ENCODE results near the gene CALN1.
"Not testable (repeated sequence)": the region's sequence is repeated elsewhere in the genome, so short reads cannot be mapped to it uniquely, and the experiment has no call there.

Gene CALN1

DNA sequence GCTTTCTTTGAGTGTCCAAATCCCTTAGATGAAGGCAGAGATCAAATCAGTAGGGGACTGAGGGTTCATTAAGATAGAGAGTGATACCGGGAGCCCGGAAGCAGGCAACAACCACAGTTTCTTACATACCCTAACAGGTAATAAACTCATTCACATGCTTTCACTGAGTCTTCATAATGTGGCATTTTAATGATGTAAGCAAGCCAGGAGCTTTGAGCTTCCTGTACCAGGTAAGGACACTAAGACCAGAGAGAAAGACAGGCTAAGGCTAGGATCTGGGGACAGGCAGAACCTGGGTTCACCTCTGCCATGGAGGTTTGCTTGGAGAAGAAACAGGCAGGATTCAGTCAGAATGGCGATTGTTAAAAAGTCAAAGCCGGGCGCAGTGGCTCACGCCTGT is 661.8 kb downstream of the CALN1 start:
- DNase-seq (ENCODE audit: low read depth in 2 of 2) = no peak

DNA sequence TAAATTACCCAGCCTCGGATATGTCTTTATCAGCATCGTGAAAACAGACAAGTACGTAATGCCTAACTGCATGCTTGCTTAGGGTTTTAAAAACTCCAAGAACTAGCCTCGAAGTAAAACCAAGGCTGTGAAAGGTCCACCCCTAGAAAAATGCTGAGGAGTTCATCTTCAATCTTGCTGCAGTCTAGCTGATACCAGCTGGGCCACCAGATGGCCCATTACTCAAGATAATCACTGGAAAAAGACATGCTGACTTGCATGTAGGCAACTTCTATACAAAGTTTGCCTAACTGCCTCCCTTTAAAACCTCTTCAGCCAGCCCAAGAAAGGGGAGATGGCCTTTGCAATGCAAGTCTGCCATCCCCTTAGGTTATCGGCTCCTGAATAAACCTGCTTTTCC is 666.1 kb downstream of the CALN1 start:
- no peak for DNase-seq (ENCODE audit: low read depth in 2 of 2)

GRCh38 chr7:71740174-71740560 is 672.0 kb downstream of the CALN1 start:
- no peak for DNase-seq (ENCODE audit: low read depth in 2 of 2)

GRCh38 chr7:71739520-71740173 is 672.5 kb downstream of the CALN1 start:
- no peak for DNase-seq (ENCODE audit: low read depth in 2 of 2)

GRCh38 chr7:71737931-71738540 is 674.1 kb downstream of the CALN1 start:
- not testable (repeated sequence) for DNase-seq (ENCODE audit: low read depth in 2 of 2)

GRCh38 chr7:71735961-71736556 is 676.1 kb downstream of the CALN1 start:
- DNase-seq (ENCODE audit: low read depth in 2 of 2) = no peak

DNA sequence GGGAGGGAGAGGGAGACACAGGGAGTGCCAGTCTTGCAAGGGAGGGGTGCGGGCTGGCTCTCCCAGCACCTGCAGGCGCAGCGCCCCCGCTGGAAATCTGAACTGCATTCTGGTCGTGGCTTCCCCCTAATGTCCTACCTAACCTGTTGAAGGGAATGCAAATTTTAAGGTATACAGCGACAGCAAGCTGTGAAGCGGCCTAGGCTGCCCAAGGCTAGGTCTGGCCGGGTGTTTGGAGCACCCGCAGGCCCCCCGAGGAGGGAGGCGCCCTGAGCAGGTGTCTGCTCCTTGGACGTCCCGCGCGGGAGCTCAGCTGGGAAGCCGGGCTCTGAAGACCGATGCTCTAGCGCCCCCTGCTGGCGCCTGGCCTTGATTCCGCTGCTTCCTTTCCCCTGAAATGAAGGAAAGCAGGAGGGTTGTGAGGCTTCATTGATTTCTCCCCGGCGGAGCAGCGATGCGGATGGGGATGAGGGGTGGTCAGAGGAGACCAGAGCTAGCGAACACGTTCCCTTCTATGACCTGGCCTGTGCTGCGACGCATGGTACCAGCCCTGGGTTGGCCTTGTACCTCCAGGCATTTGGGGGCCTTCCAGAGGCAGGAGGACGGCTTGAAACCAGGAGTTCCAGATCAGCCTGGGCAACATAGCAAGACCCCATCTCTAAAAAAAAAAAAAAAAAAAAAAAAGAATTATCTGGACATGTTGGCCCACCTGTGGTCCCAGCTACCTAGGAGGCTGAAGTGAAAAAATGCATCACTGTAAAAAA is 678.8 kb downstream of the CALN1 start:
- peak; percentile 36 to 37 for DNase-seq (ENCODE audit: low read depth in 2 of 2)

DNA sequence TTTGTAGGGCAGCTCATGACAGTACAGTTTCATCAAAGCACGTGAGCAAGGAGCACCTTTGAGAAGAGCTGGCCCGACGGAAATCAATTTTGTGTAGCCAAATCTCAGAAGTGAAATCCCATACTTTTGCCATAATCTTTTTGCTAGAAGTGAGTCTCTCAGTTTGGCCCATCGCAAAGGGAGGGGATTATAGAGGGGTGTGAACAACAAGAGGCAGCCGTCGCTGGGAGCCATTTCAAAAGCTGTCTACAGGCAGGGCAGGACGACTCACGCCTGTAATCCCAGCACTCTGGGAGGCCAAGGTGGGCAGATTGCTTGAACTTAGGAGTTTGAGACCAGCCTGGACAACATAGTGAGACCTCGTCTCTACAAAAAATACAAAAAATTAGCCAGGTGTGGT is 680.4 kb downstream of the CALN1 start:
- no peak for DNase-seq (ENCODE audit: low read depth in 2 of 2)
